IMR-90 (cell line): ENCODE measurements around the gene ARHGAP15. TPM values are rescaled to one million over a fixed set of nuclear protein-coding genes. Genes with fewer than 3 reads are reported as not detected.

Experiments used
- ATAC-seq: fragments of 200-7000 bp; cut with Tn5 transposase; 2 replicates; pipeline ENCODE4 v1.9.1; 2020; ENCODE audit warnings: low read depth, mild to moderate bottlenecking, moderate library complexity
- BruUV-seq: library from RNA; stranded (reverse); fragments of 400-500 nt; replicated peaks from 2 replicates; lab custom pipeline; 2021; lab: Mats Ljungman, UMichigan
- CTCF ChIA-PET: fragments of 300-600 bp; formaldehyde crosslinking; extraction: SDS; loops from one replicate; lab custom pipeline; 2021; ENCODE audit warnings: antibody characterized with exemption; lab: Yijun Ruan, JAX
- POLR2A ChIA-PET: fragments of 300-600 bp; sonication (Branson Sonifier 250); formaldehyde crosslinking; loops from one replicate; lab custom pipeline; 2022; ENCODE audit warnings: antibody characterized with exemption; ENCODE audit not compliant: unreplicated experiment; lab: Charles Lee
- DNase-seq: peaks from one replicate; pipeline ENCODE4 v3.0.0; 2013
- H2AFZ ChIP-seq: replicated peaks from 2 replicates; pipeline ENCODE3; 2013; ENCODE audit warnings: low read length, mild to moderate bottlenecking; ENCODE audit not compliant: poor library complexity
- H2AK5ac ChIP-seq: 2 replicates; pipeline ENCODE4 v1.6.1; 2013; ENCODE audit warnings: low read depth, low read length, inconsistent platforms
- H2AK9ac ChIP-seq: replicated peaks from 2 replicates; pipeline ENCODE3; 2013; ENCODE audit warnings: mild to moderate bottlenecking, low read depth, low read length, moderate library complexity; ENCODE audit not compliant: poor library complexity
- H2BK120ac ChIP-seq: 2 replicates; pipeline ENCODE4 v1.6.1; 2013; ENCODE audit warnings: low read depth, low read length, inconsistent platforms
- H2BK15ac ChIP-seq: 3 replicates; pipeline ENCODE4 v1.6.1; 2013; ENCODE audit warnings: low read depth, low read length, inconsistent platforms
- H2BK20ac ChIP-seq: 2 replicates; pipeline ENCODE4 v1.6.1; 2013; ENCODE audit warnings: low read depth, mild to moderate bottlenecking, inconsistent platforms, low read length, moderate library complexity
- H2BK5ac ChIP-seq: 2 replicates; pipeline ENCODE4 v1.6.1; 2013; ENCODE audit warnings: mild to moderate bottlenecking, low read depth, low read length, inconsistent platforms; ENCODE audit not compliant: poor library complexity, severe bottlenecking
- H3K14ac ChIP-seq: replicated peaks from 2 replicates; pipeline ENCODE4 v1.6.1; 2013; ENCODE audit warnings: low read depth, low read length, inconsistent platforms
- H3K18ac ChIP-seq: 2 replicates; pipeline ENCODE4 v1.6.1; 2013; ENCODE audit warnings: low read depth, low read length, control low read depth
- H3K23ac ChIP-seq: 2 replicates; pipeline ENCODE4 v1.6.1; 2013; ENCODE audit warnings: low read depth, low read length, inconsistent platforms
- H3K27ac ChIP-seq: 2 replicates; pipeline ENCODE4 v1.5.1; 2013; ENCODE audit warnings: mild to moderate bottlenecking, control low read depth, low read length; ENCODE audit not compliant: insufficient read depth
- H3K27me3 ChIP-seq: 2 replicates; pipeline ENCODE4 v1.6.1; 2013; ENCODE audit warnings: low read length; ENCODE audit not compliant: control insufficient read depth, insufficient read depth
- H3K36me3 ChIP-seq: 2 replicates; pipeline ENCODE4 v1.6.1; 2013; ENCODE audit warnings: low read length, mixed read lengths; ENCODE audit not compliant: control insufficient read depth, insufficient read depth
- H3K4ac ChIP-seq: 2 replicates; pipeline ENCODE4 v1.6.1; 2013; ENCODE audit warnings: low read depth, low read length, inconsistent platforms
- H3K4me1 ChIP-seq: 2 replicates; pipeline ENCODE4 v1.6.1; 2013; ENCODE audit warnings: low read length, mixed read lengths; ENCODE audit not compliant: control insufficient read depth, insufficient read depth
- H3K4me2 ChIP-seq: 2 replicates; pipeline ENCODE4 v1.6.1; 2013; ENCODE audit warnings: low read depth, mild to moderate bottlenecking, control low read depth, low read length, moderate library complexity
- H3K4me3 ChIP-seq: 2 replicates; pipeline ENCODE4 v1.5.1; 2013; ENCODE audit warnings: low read depth, mild to moderate bottlenecking, control low read depth, low read length, moderate library complexity; ENCODE audit not compliant: insufficient read depth
- H3K56ac ChIP-seq: 2 replicates; pipeline ENCODE4 v1.6.1; 2013; ENCODE audit warnings: low read length, inconsistent platforms; ENCODE audit not compliant: insufficient read depth; ENCODE audit errors: extremely low read depth
- H3K79me1 ChIP-seq, 2 experiments: 2 replicates each; pipeline ENCODE4 v1.6.1; 2013; ENCODE audit warnings: low read length in 2 of 2, inconsistent platforms in 1 of 2, low read depth in 1 of 2
- H3K9ac ChIP-seq: 2 replicates; pipeline ENCODE4 v1.6.1; 2013; ENCODE audit warnings: low read depth, low read length, control low read depth
- H3K9me1 ChIP-seq: 2 replicates; pipeline ENCODE4 v1.6.1; 2013; ENCODE audit warnings: low read length, inconsistent platforms; ENCODE audit not compliant: insufficient read depth
- H3K9me3 ChIP-seq: 2 replicates; pipeline ENCODE4 v1.6.1; 2013; ENCODE audit warnings: low read length; ENCODE audit not compliant: control insufficient read depth, insufficient read depth
- H4K20me1 ChIP-seq: 2 replicates; pipeline ENCODE4 v1.6.1; 2013; ENCODE audit warnings: low read length, inconsistent platforms; ENCODE audit not compliant: insufficient read depth
- H4K5ac ChIP-seq: 2 replicates; pipeline ENCODE4 v1.6.1; 2013; ENCODE audit warnings: mild to moderate bottlenecking, low read depth, low read length, control low read depth
- H4K8ac ChIP-seq, 2 experiments: 2 replicates each; pipeline ENCODE4 v1.6.1; 2013; ENCODE audit warnings: low read depth in 2 of 2, low read length in 2 of 2, control low read depth in 1 of 2, inconsistent platforms in 1 of 2
- H4K91ac ChIP-seq: 2 replicates; pipeline ENCODE4 v1.6.1; 2013; ENCODE audit warnings: low read depth, low read length, inconsistent platforms; ENCODE audit not compliant: insufficient read depth
- POLR2A ChIP-seq: IDR thresholded peaks from 2 replicates; pipeline ENCODE4 v1.6.1; 2012; ENCODE audit warnings: mild to moderate bottlenecking, low read depth, low read length
- WGBS, 2 experiments: methylation state at CpG; one replicate each; pipeline versions ENCODE4 v1.1.5 to v1.1.7; 2013; ENCODE audit warnings: missing lambda C conversion rate in 2 of 2; ENCODE audit not compliant: insufficient read length in 1 of 2; ENCODE audit errors: extremely low coverage in 2 of 2; 5-methylcytosine and 5-hydroxymethylcytosine counted together
- dilution Hi-C: fragments of 300-500 bp; cut with HindIII; formaldehyde crosslinking; loops from one replicate; pipeline ENCODE4 v1.14.3; 2018; ENCODE audit warnings: low sequenced_read_pairs; ENCODE audit not compliant: unreplicated experiment
- in situ Hi-C: fragments of 300-500 bp; cut with MboI; formaldehyde crosslinking; loops from 3 replicates; pipeline ENCODE4 v1.14.3; 2019; ENCODE audit warnings: low sequenced_read_pairs, inconsistent platforms, mixed read lengths
- intact Hi-C: fragments of 100-400 bp; cut with micrococcal nuclease; formaldehyde crosslinking; loops from 2 replicates; pipeline ENCODE4 v1.10.0; 2022
- polyA plus RNA-seq, 3 experiments: library from polyadenylated mRNA; depleted of rRNA; stranded (reverse); fragments of >200 nt; gene quantifications; 2 replicates each; pipeline ENCODE4 v1.2.3, GENCODE V29; 2012; ENCODE audit warnings: low replicate concordance in 1 of 3
- total RNA-seq: library from RNA; depleted of rRNA; stranded (reverse); fragments of >200 nt; gene quantifications from 2 replicates; pipeline ENCODE4 v1.2.3, GENCODE V29; 2012

The ARHGAP15 gene
- total and polyA plus RNA-seq, 2 of the 4 experiments (the other 2 are of a cell fraction) = not detected

- ChIA-PET POLR2A (no interaction called here), CTCF (no interaction called here)
- dilution Hi-C loops (no loop called here), intact Hi-C loops (no loop called here), in situ Hi-C loops (no loop called here)
- no peak overlapping the region for H2AK9ac ChIP-seq
- no peak overlapping the region for H2BK120ac ChIP-seq
- no peak overlapping the region for H2BK20ac ChIP-seq
- H3K18ac ChIP-seq = no peak overlapping the region
- no peaks in the 10 kb centered on the region for H3K9me3 ChIP-seq
- no peaks in the 10 kb centered on the region for H3K4me1 ChIP-seq
- no peak overlapping the region for H4K91ac ChIP-seq
- H4K5ac ChIP-seq = no peak overlapping the region
- H3K4me2 ChIP-seq = no peak overlapping the region
- no CpG with 5 or more reads among the region's 2 CpGs for WGBS, 2 experiments
- H2AFZ ChIP-seq = no peak overlapping the region
- H3K9ac ChIP-seq = no peak overlapping the region
- no peaks in the 10 kb centered on the region for H4K20me1 ChIP-seq
- no peaks in the 10 kb centered on the region for H3K27me3 ChIP-seq
- ATAC-seq (no peak), DNase-seq (no peak)
- 0 out of 2 replicates have a peak, but pooled peaks cover 2% of the 10 kb centered on the region for H3K9me1 ChIP-seq
- H3K36me3 ChIP-seq = no peaks in the 10 kb centered on the region
- no peak overlapping the region for H3K27ac ChIP-seq
- no peak overlapping the region for H3K56ac ChIP-seq
- no peak overlapping the region for H2BK5ac ChIP-seq
- no peak overlapping the region for H3K4me3 ChIP-seq
- H2BK15ac ChIP-seq = no peak overlapping the region
- no peak overlapping the region for H3K14ac ChIP-seq
- H3K4ac ChIP-seq = no peak overlapping the region
- TF ChIP-seq POLR2A = no peak
- H3K79me1 ChIP-seq = no peaks in the 10 kb centered on the region
- BruUV-seq = no TSS peak
- H2AK5ac ChIP-seq = no peak overlapping the region
- no peak overlapping the region for H3K23ac ChIP-seq
- H4K8ac ChIP-seq = no peak overlapping the region
Measured at GRCh38 chr2:143361346-143361745, 232.1 kb downstream of the ARHGAP15 start.
